Suppressor macrophage treated with lipopolysaccharide for 1 hour (primary cell): ENCODE data around the gene PLPPR5.

ENCODE experiments used
- DNase-seq, 3 donors: peaks; one replicate each; pipeline ENCODE4 v3.0.0-alpha.2; 2020 to 2022

PLPPR5 gene

DNA sequence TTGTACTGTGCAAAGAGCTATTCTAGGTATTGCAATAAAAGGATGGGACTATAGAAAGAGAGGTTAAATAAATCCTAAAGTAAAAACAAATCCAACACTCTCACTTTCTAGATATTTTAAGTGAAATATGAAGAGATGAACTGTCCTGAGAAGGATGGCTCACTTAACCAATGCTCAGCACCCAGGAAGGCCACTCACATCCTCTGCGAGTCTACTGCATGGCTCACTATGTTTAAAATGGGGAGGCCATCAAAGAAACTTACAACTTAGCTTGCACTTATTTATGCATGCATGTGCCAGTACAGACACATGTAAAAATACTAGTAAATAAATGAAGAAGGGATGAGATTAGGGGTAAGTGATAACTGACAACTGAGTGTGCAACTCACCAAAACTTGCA lies 37.5 kb downstream of the PLPPR5 start:
- no peak for DNase-seq

DNA sequence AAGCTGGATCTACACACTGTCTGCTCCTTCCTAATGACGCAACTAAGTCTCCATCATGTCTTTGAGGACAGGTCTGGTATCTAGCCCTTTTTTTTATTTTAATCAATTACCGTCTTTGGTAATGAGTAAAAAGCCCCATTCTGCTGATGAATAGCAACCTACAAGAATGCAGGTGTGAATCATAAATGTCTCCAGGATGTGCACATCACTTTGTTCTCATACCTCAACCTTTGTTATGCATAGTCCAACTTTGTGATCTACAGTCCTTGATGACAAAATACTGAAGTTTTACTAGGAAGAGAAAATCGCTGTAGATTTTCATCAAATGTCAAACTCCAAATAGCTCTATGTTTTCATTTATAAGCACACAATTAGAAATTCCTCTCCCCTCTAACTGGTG lies 39.3 kb downstream of the PLPPR5 start:
- DNase-seq, result no peak

DNA sequence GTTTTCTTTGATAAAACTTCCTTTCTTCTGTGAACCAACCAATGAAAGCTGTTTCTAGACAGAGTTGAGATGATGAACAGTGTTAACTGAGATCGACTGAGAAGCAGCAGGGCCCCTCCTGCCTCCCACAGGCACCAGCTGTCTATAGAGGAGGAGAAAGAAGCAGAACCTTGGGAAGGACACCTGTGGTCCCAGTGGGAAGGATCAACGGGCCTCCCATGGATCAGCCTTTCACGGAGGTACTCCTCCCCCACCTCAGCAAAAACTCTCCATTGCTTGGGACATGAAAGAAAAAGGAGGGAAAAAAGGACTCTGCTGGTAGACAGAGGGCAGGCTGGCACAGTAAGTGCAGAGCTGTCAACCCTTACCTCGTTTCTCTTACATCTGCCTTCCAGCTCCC lies 40.5 kb downstream of the PLPPR5 start:
- DNase-seq, result no peak

DNA sequence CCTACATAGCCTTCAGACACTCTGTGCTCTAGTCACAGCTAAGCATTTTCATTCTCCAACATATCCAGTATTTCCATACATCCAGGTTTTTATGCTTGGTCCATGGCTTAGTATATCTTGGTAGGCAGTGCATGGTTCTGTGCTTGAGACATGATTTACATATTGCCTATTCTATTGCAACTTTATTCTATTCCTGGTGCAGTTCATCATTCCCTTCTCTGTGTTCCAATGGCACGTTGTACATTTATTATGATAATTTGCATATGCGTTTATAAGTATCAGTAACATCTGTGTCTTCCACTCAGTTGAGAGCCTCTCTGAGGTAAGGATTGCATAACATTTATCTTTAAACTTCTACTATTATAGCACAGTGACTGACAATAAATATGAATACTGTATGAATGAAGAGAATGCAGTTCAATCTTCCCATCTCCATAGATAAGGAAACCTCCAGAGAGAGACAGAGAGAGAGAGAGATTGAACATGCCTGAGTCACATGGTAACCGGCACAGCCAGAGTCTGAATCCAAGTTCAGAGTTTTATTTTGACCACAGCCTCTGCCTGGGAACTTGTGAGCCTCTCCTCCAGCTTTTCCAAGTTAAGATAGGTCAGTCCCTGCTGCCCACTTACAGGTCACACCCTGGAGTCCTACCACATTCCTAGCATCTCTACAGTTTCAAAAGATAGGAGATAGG lies 41.5 kb downstream of the PLPPR5 start:
- DNase-seq, result no peak

DNA sequence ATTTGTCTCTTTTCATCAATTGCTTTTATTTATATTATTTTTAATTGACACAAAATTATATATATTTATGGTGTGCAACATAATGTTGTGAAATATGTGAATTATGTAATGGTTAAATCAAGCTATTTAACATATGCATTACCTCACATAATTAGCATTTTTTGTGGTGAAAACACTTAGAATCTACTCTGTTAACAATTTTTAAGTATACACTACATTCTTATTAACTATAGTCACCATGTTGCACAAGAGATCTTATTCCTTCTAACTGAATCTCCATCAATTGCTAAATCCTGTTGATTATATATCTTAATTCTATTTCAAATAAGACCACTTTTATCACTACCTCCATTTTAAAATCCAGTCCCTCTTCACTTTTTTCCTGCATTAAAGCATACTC lies 42.5 kb downstream of the PLPPR5 start:
- no peak for DNase-seq

DNA sequence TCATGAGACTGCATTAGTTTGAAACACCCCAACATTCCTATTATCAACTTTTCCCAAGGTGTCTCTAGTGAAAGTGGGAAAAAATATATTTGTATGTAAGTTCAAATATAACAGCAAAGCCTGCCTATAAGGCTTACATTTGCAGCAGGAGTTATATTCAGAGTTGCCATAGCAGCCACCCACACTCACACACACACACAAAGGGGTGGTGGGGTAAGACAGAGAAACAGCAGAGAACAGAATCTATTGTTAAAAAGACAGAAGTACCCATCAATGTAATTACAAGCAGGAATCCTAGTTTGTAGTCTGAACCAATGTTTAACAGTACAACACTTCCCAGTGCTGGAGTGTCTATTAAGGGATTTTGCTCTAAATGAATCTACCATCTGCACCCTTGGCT lies 55.0 kb downstream of the PLPPR5 start:
- no peak for DNase-seq

DNA sequence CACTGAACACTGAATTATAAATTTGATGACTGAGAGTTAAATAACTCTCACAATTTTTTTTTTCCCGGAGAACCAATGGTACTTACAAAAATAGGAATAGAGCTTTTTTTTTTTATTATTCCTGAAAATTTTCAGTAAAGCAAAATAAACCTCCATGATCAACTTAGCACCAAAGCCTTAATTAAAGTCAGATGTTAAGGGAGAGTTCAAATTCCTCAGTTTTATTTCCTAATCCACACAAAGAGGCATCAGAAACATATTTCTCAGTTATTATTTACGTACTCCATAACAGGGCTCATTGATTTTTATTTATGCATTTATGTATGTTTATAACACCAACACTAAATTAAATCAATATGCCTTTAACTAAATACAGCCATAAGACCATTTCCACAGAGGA lies 55.5 kb downstream of the PLPPR5 start:
- DNase-seq, result no peak

DNA sequence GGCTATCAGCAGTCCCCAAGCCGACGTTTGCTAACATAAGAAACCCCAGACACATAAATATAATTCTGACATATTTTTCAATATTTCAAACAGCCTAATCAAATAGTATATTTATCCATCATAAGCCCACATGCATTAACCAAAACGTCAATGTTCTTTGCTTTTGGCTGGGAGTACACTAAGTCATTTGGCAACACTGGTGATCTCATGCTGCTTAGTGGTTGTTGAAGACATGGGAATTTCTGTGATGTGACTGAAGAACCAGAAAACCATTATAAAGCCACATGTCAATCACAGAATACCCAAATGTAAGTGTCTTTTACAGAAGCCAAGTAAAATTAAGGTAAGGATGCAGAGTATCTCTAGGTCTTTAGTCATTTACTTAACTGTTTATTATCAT lies 57.6 kb downstream of the PLPPR5 start:
- DNase-seq, result no peak

DNA sequence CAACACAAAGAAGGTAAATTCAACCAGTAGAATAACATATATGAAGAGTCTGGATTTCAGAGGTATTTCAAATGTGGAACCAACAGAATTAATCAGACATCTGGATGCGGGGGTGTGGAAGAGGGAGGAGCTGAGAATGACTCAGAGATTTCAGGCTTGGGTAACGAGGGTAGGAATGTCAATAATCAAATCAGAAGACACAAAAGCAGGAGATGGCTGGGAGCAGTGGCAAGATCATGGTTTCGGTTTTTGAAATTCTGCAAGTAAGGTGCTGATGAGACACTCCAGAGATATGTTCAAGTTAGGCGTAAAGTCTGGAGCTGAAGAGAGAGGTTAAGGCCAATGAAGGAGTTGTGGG lies 64.0 kb downstream of the PLPPR5 start:
- peak in 2 of 3 donors; percentile 14 to 20 for DNase-seq

DNA sequence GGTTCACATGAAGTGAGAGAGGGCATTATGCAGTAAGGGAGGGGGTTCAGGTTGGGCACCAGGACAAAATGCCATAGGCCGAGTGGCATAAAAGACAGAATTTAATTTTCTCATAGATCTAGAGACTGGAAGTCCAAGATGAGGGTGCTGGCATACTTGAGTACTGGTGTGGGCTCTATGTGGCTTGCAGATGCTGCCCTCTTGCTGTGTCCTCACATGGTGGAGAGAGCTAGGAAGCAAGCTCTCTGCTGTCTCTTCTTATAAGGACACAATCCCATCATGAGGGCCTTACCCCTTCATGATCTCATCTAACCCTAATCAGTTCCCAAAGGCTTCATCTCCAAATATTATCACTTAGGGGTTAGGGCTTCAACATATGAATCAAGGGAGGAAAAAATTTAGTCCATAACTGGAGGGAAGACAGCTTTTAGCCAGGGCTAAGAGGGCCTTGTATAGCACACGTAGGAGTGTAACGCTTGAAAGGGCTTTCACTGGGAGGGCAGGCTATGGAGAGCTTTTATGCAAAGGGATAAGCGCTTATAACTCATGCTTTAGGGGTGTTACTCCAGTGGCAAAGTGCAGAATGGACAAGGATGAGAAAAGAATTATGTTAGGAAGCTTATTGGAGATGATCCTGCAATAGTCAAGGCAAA lies 64.5 kb downstream of the PLPPR5 start:
- DNase-seq, result no peak

DNA sequence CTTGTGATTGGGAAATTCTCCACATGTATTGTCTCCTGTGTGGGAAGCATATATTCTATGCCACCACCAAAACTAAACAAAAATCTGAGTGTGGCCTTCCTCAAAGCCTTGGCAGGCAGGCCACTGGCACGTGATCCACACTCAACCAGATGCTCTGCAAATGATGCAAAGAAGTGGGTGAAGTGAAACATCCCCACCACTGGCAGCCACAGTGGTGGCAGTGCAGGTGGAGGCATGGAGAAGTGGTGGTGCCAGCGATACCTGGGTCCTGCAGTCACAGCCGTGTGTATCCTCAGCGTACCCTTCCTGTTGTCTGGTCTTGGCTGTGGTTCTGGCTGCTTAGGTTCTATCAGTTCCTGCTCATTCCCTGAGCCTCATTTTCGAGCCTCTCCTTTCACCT lies 65.2 kb downstream of the PLPPR5 start:
- DNase-seq, result no peak

DNA sequence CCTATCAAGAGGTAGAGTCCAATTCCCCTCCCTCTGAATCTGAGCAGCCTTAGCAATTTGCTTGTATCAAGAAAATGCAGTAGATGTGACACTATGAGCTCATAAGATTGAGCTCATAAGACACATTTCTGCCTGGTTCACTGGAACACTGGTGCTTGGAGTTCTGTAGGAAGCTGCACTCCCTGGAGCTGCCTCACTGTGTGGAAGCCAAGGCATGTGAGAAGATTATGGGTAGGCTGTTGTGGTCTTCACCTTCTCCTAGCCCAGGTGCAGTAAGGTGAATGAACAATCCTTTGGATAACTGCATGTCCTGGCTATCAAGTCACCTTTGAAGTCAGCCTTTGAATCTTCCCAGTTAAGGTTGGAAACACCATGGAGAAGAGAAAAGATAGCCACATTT lies 67.3 kb downstream of the PLPPR5 start:
- no peak for DNase-seq

DNA sequence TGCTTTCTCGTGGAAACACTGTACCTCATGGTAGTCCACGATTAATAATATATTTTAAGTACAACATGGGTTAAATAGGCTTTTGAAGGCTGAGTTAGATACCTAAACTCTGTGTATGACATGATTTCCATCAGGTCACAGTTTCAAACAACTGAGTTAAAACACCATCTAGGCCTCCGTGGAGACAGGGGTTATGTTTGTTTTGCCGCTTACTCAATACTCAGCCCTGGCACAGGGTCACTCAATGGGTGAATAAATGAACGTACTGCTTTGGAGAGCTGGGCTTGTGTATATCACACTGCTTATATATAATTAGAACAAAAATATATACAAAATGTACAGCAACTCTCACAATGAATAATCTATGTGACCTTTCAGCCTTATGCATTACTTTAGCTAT lies 72.5 kb downstream of the PLPPR5 start:
- DNase-seq, result no peak

DNA sequence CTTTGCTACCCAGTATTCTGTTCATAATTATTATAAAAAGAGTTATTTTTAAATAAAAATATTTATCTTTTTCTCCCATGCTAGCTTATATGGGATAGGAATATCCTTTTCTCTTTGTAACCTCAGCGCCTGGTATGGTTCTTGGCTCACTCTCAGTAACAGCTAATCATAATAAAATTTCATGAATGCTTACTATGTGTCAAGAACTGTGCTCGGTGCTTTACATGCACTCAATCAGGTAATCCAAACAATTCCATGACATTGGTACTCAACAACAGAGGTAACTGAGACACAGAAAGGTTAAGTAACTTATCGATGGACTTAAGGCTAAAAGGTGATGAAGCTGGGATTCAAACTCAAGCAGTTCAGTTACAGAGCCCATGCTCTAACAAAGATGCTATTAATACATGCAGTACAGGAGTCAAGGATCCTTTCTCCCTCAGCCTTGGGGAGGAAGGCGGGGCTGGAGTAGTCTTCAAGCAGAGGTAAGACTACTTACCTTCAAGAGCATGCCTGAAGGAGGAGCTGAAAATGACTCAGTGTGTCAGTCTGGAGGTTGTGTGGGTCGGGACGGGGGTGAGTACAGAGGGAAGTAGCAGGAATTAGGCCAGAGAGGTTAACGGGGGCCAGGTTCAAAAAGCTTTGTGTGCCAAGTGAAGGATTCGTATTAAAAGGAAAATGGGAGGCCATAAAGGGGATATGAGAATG lies 73.4 kb downstream of the PLPPR5 start:
- DNase-seq, result no peak

DNA sequence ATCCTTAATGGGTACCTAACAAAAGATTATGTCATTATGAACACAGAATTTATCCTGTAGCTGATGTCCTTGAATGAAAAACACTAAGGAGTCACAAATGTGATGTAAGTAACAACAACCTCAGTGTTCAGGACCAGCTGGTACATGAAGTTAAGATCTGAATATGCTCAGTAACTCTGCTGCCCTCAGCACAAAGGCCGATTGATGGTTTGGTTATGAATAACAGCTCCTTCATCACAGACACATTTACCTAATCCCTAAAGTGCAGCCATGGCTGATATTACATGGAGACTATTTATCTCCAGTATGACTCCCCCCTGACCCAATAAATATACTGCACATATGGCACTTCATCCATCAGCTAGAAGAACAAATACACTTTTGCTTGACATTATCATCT lies 75.2 kb downstream of the PLPPR5 start:
- no peak for DNase-seq

DNA sequence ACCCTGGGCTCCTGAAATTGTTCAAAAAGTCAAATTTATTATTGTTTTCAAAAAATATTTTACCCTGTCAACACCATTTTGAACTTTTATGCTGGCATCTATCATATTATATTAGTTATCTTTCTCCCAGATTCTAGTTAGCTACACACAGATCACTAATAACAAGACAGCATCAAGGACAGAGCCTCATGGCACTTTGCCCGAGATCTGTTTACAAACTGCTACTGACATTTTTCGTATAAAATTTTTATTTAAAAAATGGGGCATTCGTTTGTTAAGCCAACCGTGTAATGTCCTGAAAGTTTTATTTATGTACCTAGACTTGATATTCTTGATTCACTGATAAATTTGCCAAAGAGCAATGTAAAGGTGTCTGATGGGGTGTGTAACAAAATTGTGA lies 78.1 kb downstream of the PLPPR5 start:
- DNase-seq, result no peak

DNA sequence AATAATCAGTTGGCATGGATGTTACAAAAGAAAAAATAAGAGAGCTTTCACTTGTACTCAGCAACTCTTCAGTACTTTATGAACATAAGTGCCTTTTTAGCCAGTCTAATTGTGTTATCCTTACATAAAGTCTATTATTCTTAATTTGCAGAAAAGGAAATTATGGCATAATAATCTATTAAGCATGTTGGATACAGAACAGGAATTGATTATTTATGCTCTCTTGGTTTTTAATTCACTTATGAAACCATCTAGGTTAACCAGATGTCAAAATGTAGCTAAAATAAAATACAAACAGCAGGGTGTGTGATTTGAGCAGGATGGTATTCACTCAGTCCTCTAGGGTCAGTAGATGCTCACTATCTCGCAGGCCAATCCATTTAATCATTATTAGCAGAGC lies 79.7 kb downstream of the PLPPR5 start:
- DNase-seq, result no peak

DNA sequence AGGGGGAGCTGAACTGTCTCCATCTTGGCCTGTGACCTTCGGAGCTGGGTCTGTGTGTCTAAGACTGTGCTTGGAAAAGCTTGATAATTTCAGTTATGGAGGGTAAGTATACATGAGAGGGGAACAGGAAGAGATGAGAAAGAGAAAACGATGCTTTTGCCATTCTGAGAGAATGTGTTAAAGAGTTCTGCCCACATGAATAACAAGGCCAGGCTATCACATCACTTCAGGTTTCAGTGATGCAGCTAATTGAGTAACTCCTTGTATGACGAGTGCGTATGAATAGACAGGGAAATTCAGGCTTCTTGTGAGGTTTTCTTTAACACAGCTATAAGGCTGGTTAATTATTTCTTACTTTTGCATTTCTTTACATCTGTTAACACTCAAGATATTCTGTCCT lies 81.0 kb downstream of the PLPPR5 start:
- DNase-seq, result no peak

DNA sequence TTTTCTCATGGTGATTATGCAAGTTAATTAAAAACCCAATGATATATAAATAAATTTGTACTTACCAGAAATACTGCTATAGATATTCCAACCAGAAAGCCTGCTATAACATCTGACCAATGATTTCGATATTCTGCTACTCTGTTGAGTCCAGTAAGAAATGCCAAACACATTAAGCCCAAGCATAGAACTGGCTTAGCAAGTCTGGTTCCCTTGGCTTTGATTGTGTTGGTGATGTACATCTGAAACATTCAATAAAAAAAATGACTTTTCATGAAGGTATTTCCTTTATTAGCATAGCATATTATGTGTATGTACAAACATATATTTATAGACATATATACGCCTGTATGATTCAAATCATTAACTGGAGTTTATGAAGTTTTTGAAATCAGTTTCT lies 82.8 kb downstream of the PLPPR5 start:
- no peak for DNase-seq

DNA sequence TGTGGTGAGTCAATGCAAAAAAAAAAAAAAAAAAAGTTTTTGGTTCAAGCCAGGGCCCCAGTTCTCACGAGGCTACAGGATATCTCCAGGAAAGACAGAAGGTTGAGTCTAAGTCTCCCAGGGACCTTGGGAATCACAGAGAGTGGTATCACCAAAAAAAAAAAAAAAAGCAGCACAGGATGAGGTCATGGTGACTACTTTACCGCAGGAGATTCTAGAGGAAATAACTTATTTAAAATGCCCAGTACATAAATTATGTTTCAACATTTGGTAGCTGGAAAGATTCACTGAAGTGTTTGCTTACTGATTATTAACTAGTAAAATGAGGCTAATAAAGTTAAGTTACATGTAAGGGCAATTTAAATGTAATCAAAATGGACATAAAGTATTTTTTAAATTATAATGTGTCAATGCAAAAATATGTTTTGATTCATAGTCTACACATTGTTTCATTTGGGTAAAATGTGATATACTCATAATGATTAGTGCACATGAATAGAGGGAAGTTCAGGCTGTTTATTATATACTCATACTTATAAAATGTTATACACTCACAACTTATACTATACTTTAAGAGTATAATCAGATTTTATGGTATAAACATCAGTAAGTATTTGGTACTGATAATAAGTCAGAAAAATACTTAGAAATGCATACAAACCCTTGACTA lies 84.1 kb downstream of the PLPPR5 start:
- DNase-seq, result no peak

DNA sequence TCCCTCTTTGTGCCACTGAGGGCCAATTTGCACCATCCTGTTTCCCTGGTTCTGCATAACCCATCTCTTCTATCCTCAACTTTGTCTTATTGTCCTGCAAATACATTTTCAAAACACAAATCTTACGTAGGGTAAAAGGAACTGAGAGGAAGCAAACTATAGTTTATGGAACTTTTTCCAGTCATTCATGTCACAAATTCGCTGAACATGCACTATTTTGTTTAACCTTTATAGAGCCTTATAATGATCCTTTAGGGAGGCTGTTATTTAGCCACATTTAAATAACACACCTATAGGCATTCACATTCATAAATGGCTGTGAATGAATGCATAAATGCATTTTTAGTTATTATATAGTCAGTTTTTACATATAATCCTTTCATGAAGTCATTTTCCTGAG lies 85.0 kb downstream of the PLPPR5 start:
- DNase-seq, result no peak

DNA sequence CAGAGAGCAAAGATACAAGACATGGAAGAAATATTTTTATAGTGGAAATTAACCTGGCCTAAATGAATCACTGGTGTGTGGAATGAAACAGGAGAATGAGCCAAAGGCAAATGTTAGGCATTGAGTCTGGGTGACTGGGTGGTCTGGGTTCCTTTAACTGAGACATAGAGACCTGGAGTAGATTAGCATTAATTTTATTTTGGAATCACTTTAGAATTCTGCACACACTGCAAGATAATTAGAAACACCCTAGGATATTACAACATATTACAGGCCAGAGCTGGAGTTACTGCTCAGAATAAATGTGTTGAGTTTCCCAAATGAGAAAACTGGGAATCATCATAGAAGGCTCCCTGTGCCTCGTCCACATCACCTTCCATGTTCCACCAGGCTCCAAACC lies 85.5 kb downstream of the PLPPR5 start:
- DNase-seq, result no peak

DNA sequence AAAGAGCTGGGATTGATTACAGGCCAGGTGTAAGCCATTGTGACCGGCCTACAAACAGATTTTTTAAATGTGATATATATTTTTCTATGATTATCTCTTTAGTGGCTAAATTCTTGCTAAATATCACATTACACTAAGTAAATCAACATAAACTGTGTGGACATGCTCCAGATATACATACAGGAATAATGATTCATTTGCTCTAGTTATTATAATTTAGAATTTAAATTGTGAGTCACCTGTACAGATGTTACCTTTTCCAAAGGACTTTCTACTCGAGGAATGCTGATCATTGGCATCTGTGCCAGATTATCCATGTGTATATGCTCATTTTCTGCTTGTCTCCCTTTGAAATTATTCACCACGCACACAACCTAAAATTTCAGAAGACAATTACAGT lies 90.1 kb downstream of the PLPPR5 start:
- no peak for DNase-seq

DNA sequence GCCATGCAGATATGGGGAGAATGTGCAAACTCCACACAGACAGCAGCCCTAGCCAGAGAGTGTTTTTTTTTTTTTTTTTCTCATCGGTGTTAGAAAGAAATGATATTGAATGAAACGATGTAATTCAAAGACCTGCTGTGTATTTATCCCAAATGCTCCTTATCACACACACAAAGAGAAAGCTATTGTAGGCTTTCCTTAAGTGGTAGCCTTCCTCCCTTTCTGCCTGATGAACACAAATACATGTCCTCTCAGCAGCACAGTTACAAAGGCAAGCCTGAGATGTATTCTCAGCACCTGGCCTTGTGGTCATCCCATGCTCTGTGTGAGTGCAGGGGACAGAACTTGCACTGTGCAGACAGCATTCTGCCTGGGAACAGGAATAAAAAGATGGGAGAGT lies 93.8 kb downstream of the PLPPR5 start:
- DNase-seq, result no peak
